Measurements from ENCODE around the gene CASP10. TPM values are rescaled to one million over a fixed set of nuclear protein-coding genes. Genes with fewer than 3 reads are reported as not detected.

CASP10 gene
- total and polyA plus RNA-seq, 2 donors (not counting 1 experiment from before 2014, with no cell fraction given), result 16.0 to 34.3 TPM

- intact Hi-C loops (cut with micrococcal nuclease), result no loop called here
- ATAC-seq (ENCODE audit: low read depth), result no peak
- H3K9me3 Mint-ChIP-seq (ENCODE audit: insufficient read depth), result no peaks in the 10 kb centered on the region
Observed at GRCh38 chr2:201148434-201148990, 34.4 kb upstream of the CASP10 start.

More at GRCh38 chr2:201148434-201148990, 34.4 kb upstream of the CASP10 start:
- no peak overlapping the region for H3K4me3 ChIP-seq (ENCODE audit: control extremely low read depth in 1 of 5, extremely low read depth in 1 of 5, insufficient read depth in 1 of 5, low read depth in 2 of 5, low read length in 4 of 5)
- no peaks in the 10 kb centered on the region for H3K27me3 ChIP-seq (replicated peaks in 1 of 4; ENCODE audit: control extremely low read depth in 1 of 4, control insufficient read depth in 3 of 4, insufficient read depth in 4 of 4, low read length in 3 of 4)
- H3K4me1 Mint-ChIP-seq, result peaks cover 33% of the 10 kb centered on the region
- H3K9ac ChIP-seq (ENCODE audit: low read length), result no peak overlapping the region
- peaks cover 10% of the 10 kb centered on the region for H3K79me2 ChIP-seq (ENCODE audit: control insufficient read depth, insufficient read depth, low read length)
- no CpG with 5 or more reads among the region's 1 CpG for WGBS (ENCODE audit: insufficient coverage)
- no peak overlapping the region for H2AFZ ChIP-seq (ENCODE audit: insufficient read depth, low read depth, low read length, poor library complexity, severe bottlenecking)
- H3K4me3 Mint-ChIP-seq, result no peak overlapping the region
- peak overlapping the region; percentile 38 for H3K27ac Mint-ChIP-seq
- no peak overlapping the region for H3K4me2 ChIP-seq (replicated peaks; ENCODE audit: low read depth, low read length, poor library complexity, severe bottlenecking)
- TF ChIP-seq EZH2 (IDR thresholded peaks at IDR 0.05; ENCODE audit: borderline replicate concordance, insufficient read depth, low read depth, low read length, poor library complexity, severe bottlenecking), result no peak
- no peak for TF ChIP-seq CTCF (IDR thresholded peaks at IDR 0.05)
- ChIA-PET POLR2A (interaction anchor here (0.5 kb wide), 1 partner anchor 12 kb away, joined by 6 read pairs; no protein-coding TSS in a partner anchor), CTCF (interaction anchor here (1.0 to 2.0 kb wide), 3 partner anchors 10 to 185 kb away, joined by 3 to 7 read pairs (median 5); partner anchors contain the start of gene ORC2)
- H3K4me1 ChIP-seq (ENCODE audit: control insufficient read depth in 2 of 2, insufficient read depth in 2 of 2, low read length in 2 of 2), result peaks cover 14 to 20% of the 10 kb centered on the region in 2 donors
- DNase-seq, result no peak
- H3K27me3 Mint-ChIP-seq, result no peaks in the 10 kb centered on the region
- H3K36me3 ChIP-seq (replicated peaks in 1 of 2; ENCODE audit: control extremely low read depth in 1 of 2, control insufficient read depth in 1 of 2, extremely low read depth in 1 of 2, insufficient read depth in 2 of 2, low read length in 1 of 2), result peaks cover 4 to 52% of the 10 kb centered on the region in 2 experiments
- H3K9me3 ChIP-seq (ENCODE audit: control extremely low read depth in 1 of 3, control insufficient read depth in 2 of 3, insufficient read depth in 1 of 3, low read length in 2 of 3), result no peaks in the 10 kb centered on the region
- peak overlapping the region in 1 of 2 donors; percentile 10 for H3K27ac ChIP-seq (ENCODE audit: low read length in 2 of 2)
- no peaks in the 10 kb centered on the region for H4K20me1 ChIP-seq (ENCODE audit: control insufficient read depth, insufficient read depth, low read length, poor library complexity, severe bottlenecking)
